NCI-H2107 (cell line): ENCODE measurements around the gene HLF.

Experiments
- DNase-seq: peaks from one replicate; lab custom pipeline; 2025; lab: John Stamatoyannopoulos, UW

HLF gene

DNA sequence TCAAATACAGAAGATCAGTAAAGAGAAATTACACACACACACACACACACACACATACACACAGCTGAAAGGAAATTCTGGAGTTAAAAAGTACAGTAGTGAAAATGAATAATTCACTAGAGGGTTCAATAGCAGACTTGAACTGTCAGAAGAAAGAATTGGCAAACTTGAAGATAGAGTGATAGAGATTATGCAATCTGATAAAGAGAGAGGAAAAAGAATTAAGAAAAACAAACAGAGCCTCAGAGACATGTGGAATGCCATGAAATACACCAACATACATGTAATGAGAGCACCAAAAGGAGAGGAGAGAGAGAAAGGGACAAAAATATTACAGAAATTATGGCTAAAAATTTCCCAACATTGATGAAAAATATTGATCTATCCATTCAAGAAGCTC is 96.2 kb downstream of the HLF start:
- no peak for DNase-seq

DNA sequence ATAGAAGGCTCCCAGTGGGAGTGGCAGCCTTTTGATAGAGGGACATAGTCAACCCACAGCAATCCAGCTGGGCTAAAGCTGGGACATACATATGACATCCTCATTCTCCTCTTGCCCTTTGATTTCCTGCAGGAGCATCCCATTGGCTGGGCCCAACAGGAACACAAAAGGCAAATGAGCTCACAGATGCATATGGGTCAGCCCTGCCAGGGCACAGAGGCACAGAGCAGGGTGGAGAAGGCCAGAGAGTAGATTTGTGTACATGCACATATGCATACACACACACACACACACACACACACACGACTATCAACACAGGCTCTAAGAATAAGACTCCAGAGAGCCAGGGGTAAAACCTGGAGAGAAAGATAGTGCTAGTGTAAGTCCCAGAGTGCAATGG is 98.3 kb downstream of the HLF start:
- no peak for DNase-seq

DNA sequence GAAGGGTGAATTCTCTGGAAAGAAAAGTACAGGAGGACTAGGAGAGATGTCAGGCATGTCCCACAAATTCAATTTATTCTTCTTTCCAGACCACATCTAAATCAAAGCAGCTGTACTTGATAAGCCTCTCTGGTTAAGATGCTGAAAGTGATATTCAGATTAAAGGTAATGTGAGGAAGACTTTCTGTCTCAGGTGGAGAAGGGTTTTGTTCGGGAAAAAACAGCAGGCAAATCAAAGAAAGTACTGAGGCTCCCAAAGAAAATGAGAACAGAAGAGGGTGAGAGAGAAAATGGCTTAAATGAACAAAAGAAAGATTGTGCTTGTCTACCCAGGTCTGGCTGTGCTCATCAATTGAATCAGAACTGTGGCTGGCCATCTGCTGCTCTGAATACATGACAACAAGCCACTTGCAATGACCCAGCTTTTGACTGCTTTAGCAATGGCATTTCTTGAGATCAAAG is 101.3 kb downstream of the HLF start:
- no peak for DNase-seq

- DNase-seq = no peak
Measured at GRCh38 chr17:55368706-55369105, 103.9 kb downstream of the HLF start.
